GM19468 (cell line): Measurements from ENCODE around the gene DTX2.
"Not testable (repeated sequence)": the region's sequence is repeated elsewhere in the genome, so short reads cannot be mapped to it uniquely, and the experiment has no call there.

Source experiments
- ATAC-seq: cut with Tn5 transposase; IDR thresholded peaks from one replicate; pipeline ENCODE4 v1.9.1; 2021; ENCODE audit warnings: mild to moderate bottlenecking, moderate library complexity, moderate number of reproducible peaks; ENCODE audit not compliant: unreplicated experiment; ENCODE audit errors: extremely low read depth

The DTX2 gene

DNA sequence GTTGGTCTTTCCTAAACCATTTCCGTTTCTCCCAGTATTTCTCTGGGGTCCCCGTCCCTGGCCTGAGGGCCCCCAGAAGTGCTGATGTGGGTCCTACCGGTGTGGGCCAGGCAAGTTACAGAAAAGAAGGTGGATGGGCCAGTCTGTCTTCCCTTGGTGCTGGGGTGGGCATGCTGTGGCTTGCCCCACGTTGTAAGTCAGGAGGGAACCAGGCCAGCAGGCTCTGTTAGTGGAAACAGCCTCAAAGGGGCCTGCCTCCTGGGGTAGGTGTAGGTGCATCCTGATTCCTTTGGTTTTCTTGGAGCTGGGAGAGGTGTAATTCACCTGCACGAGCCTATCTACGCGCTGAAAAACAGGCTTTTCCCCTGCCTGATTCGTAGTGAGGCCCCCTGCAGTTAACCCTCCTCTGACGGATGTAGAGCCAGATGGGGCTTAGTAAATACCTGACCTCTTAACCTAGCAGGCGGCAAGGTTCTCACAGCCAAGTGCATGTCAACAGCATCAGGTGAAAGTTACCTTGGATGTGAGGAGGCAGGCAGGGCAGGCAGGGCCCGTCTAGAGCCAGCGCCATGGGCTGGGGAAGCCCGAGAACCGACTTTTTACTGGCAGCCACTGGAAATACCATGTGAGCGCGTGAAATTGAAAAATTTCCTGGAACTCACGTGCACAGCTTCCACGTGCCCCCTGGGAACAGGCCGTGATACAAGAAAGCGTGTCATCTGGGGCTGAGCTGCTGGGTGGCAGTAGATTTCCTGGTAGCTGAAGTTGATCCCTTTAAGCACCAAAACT, 24.5 kb downstream of the DTX2 start:
- ATAC-seq = not testable (repeated sequence)

DNA sequence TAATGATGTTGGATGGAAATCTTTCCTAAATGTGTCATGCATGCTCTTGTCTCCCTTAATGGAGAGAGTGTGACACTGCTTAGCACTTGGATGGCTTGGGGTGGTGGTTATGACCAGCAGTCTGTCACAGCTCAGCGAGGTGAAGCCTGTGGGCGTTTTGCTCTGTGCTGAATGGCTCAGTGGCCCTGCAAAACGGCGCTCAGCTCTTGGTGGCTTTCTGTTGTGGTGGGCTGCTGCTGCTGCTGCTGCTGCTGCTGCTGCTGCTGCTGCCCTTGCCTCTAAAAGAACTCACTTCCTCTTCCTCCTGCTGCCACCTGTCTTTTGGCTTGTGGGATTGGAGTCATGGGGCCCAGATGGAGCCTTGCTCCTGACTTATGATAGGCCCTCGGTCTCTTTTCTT, 25.1 kb downstream of the DTX2 start:
- peak; percentile 98 for ATAC-seq

DNA sequence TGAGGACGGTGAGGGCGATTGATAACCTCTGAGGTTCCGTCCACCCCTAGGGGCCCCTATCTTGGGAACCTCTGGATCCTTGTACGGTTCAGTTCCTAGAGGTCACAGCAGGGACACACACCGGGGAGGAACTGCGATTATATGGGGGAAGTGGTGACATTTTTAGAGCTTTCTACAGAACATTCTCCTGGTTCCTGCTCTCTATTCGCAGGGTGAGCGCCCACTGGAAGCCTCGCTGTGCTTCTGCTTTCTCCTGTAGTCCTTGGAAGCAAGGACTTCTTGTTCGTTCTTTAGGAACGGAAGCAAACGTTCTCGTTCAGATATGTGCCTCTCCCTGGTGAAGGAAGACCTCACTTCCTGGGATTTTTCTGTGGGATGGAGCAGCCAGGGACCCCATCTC, 26.5 kb downstream of the DTX2 start:
- not testable (repeated sequence) for ATAC-seq

DNA sequence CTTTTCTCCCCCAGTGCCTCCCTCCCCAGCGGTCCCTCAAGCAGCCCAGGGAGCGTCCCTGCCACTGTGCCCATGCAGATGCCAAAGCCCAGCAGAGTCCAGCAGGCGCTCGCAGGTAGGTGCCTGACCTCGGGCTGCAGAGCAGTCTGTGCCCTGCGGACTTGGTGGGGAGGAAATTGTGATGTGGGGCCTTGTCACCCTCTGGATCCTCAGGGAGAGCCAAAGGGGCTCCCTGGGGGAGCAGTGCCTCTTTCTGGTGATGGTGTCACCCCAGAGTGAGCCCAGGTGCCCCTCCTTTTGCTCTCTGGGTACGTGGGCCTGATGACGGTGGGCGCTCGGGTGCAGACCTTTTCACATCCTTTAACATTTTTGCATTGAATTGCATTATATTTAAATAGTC, 30.6 kb downstream of the DTX2 start:
- ATAC-seq = not testable (repeated sequence)

DNA sequence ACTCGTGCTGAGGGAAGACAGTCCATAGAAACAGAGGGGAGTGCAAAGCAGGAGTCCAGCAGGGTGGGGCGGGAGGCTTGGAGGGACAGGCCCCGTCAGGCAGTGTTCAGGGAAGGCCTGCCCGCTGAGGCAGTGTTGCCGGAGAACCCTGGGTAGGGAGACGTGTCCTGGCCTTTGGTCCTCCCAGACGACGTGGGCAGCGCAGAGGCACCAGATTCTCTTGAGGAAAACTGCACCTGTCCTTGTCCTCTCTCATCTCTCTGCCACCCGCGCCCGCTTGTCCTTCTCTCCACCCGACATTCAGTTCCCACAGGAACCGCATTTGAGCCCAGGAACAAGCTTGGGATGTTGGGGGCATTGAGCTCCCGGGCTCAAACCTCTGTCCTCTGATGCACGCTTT, 34.2 kb downstream of the DTX2 start:
- not testable (repeated sequence) for ATAC-seq

DNA sequence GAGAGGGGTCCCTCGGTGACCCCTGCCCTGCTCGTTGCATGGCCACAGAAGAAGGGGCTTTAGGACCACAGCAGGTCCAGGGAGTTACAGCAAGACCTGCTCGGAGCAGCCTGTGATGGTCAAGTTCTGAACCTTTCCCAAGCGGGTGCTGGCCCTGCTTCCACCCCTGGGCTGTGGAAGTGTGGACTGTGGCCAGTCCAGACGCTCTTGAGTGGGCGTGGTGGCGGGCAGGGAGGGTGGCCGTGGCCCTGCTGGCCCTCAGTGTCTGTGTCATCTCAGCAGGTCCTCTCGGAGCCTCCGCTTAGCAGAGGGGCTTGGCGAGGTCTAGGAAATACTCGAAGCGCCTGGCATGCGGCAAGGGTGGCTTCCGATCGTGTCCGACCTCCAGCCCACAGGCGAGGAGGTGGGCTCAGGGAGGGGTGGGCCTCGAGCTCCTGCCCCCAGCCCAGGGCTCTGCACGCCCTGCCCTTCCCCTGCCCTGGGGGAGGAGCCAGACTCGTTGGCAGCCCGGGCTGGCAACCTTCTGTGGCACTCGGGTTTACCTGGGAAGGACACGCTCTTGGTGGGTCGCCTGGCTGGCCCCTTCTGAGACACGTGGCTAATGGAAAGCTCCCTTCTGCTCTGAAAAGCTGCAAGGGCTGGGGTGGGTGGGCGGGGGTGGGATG, 36.5 kb downstream of the DTX2 start:
- not testable (repeated sequence) for ATAC-seq

DNA sequence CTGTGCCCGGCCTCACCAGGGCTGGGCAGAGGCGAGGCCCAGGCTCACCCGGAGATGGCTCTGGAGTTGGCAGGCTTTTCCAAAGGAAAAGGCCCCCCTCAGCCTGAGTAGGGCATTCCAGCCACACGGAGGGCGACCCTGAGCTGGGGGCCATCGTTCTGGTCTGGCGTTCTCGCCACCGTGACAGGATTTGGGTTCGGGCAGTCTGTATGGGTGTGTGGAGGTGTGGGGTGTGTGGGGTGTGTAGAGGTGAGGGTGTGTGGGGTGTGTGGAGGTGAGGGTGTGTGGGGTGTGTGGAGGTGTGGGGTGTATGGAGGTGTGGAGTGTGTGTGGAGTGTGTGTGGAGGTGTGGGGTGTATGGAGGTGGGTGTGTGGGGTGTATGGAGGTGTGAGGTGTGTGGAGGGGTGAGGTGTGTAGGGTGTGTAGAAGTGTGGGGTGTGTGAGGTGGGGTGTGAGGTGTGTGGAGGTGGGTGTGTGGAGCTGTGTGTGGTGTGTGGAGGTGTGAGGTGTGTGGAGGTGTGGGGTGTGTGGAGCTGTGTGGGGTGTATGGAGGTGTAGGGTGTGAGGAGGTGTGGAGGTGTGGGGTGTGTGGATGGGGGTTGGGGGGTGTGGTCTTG, 37.2 kb downstream of the DTX2 start:
- not testable (repeated sequence) for ATAC-seq

DNA sequence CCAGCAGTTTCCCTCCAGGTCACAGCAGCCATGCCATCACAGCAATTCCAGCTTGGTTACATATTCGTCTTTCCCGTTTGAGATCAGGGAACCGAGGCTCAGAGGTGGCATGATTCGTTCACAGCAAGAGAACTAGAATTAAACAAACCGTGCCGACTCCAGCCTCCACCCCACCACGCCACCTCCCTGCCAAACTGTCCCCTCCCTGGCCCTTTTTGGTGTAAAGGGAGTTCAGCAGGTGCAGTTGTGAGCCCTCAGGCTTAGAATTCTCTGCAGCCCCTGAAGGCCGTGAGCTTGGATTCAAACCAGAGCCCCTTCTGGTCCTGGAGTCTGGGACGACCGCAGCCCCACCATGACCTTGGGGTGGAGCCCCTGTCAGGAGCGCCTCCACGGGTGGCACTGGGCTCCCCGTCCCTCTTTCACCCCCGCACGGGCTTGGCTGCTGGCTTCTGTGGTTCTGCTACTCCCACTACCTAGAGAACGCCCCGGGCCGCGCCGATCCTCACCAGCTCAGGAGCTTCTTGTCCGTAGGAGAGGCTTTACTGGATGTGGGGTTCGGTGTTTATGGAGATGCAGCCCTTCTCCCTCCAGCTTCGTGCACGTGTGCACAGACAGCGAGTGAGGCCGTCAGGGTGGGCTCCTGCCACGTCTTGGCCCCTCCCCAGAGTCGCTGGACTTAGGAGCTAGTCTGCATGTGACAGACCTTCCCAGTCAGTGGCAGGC, 37.9 kb downstream of the DTX2 start:
- ATAC-seq = not testable (repeated sequence)

DNA sequence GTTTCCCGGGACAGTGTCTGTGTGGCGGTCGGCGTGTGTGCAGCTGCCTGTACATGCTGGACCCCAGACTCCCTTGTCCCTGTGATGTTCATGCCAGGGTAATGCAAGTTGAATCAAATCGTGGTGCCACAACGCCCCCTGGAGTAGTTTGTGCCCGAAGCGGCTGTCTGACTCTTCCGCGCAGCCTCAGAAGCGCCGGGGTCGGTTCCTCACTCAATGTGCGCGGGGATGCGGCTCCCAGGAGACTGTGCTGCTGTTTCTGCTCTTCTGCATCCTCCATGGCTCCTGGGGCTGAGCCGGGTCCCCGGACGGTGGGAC, 38.4 kb downstream of the DTX2 start:
- not testable (repeated sequence) for ATAC-seq

DNA sequence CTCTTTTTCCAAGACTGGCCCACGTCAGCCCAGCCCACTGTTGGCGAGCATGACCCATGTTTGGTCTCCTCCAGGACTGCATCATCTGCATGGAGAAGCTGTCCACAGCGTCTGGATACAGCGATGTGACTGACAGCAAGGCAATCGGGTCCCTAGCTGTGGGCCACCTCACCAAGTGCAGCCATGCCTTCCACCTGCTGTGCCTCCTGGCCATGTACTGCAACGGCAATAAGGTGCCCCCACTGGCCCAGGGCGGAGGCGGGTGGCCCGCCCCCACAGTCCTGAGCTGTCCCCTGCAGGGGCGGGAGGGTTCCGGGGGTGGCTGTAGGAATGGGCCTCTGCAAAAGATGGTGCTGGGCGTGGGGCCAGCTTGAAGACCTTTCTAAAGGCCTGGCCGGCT, 40.7 kb downstream of the DTX2 start:
- not testable (repeated sequence) for ATAC-seq

DNA sequence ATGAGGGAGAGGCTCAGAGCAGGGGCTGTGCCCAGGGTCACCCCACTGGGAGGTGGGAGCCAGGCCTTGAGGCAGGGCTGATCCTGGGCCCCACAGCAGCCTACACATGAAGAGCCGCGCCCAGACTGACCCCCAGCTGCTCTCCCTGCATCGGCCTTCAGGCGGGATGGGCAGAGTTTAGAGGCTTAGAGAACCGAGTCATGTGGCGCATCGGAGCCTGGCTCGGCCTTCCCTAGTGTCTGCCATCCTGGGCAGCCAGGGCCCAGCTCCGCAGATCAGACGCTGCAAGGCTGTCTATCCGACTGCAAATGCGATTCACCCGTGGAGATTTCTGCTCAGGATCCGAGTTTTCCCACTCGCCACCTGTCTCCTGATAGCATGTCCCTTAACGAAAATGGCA, 41.3 kb downstream of the DTX2 start:
- ATAC-seq = not testable (repeated sequence)

DNA sequence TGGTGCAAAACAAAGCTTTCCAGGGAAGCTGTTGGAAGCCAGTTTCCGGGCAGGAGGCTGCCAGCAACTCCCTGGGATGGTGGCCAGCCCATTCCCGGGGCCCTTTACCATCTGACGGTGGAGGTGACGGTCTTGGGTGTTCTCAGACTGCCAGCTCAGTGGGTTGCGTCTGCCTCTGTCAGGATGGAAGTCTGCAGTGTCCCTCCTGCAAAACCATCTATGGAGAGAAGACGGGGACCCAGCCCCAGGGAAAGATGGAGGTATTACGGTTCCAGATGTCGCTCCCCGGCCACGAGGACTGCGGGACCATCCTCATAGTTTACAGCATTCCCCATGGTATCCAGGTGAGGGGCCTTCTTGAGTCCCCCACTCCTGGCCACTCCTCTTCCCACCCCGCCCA, 41.7 kb downstream of the DTX2 start:
- not testable (repeated sequence) for ATAC-seq

DNA sequence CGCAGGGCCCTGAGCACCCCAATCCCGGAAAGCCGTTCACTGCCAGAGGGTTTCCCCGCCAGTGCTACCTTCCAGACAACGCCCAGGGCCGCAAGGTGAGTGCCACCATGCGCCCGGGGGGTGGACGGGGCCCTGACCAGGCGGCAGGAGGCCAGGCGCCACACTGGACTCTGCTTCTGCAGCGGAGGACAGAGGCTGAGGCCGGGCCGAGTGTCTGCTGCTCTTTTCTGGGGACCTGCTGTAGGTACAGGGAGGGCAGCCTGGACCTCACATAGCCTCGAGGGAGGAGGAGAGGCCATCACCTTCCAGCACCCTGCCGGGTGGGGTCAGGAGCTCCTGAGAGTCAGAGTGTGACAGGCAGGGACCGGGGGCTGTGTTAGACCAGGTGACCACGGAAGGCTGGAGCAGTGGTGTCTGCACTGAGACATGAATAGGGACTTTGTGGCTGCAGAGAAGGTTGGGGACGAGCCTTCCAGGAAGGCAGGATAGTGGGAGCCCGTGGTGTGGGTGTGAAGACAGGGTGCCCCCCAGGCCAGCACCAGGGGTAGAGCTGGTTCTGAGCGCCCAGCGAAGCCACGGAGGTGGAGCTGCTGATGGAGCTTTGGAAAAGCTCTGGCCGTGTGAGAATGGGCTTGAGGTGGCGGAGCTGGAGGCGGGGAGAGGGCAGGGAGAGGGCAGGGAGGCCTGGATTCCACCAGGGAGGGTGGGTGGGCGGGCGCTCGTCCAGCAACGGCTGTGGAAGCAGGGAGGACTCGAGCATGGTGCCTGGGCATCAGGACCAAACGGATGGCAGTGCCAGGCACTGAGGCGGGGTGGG, 43.0 kb downstream of the DTX2 start:
- not testable (repeated sequence) for ATAC-seq

DNA sequence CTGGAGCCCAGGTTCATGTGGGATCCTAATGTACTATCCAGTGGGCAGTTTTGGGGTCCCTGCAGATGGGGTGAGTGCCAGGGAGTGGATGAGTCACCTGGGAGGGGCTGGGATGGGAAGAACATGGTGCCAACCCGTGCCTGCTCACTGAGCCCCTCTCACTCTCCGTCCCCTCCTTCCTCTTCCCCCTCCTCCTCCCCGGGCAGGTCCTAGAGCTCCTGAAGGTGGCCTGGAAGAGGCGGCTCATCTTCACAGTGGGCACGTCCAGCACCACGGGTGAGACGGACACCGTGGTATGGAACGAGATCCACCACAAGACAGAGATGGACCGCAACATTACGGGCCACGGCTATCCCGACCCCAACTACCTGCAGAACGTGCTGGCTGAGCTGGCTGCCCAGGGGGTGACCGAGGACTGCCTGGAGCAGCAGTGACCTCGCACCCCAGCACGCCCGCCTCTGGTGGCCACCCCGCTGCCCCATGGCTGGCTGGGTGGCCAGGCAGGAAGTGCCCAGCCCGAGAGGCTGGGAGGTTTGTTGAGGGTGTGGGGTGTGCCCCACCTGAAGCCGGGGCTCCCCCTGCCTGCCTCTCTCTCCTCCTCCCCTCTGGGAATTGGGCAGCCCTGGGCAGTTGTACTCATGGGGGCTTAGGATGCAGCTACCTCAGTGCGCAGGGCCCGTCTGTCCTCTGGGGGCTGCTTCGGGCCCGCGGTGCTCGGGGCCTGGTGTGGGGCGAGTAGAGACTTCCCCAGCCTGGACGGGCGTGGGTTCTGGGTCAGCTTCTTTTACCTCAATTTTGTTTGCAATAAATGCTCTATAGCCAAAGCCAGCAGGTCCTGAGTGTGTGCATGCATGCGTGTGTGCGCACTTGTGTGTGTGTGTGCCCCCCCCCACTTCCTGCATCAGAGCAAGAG, 43.9 kb downstream of the DTX2 start:
- ATAC-seq = no peak

DNA sequence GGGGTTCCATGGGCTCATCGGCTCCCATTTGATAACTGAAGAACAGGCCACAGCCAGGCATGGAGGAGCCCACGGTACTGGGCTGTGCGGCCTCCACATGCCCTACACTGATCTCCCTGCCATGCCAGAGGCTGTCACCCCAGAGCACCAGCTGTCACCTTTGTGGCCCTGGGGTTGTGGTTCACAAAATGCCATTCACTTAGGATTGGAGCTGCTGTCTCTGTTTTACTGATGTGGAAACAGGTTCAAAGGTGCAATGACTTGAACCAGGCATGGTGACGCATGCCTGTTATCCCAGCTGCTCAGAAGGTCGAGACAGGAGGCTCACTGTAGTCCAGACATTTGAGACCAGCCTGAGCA, 44.6 kb downstream of the DTX2 start:
- ATAC-seq = no peak

DNA sequence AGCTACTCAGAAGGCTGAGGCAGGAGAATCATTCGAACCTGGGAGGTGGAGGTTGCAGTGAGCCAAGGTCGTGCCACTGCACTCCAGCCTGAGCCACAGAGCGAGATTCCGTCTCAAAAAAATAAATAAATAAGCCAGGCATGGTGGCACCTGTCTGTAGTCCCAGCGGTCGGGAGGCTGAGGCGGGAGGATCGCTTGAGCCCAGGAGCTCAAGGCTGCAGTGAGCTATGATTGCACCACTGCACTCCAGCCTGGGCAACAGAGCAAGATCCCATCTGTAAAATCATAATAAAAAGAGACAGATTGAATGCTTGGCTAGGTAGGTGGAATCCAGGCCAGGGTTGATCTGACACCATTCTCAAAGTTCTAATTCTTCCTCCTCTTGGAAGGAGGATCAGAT, 45.1 kb downstream of the DTX2 start:
- ATAC-seq = not testable (repeated sequence)

DNA sequence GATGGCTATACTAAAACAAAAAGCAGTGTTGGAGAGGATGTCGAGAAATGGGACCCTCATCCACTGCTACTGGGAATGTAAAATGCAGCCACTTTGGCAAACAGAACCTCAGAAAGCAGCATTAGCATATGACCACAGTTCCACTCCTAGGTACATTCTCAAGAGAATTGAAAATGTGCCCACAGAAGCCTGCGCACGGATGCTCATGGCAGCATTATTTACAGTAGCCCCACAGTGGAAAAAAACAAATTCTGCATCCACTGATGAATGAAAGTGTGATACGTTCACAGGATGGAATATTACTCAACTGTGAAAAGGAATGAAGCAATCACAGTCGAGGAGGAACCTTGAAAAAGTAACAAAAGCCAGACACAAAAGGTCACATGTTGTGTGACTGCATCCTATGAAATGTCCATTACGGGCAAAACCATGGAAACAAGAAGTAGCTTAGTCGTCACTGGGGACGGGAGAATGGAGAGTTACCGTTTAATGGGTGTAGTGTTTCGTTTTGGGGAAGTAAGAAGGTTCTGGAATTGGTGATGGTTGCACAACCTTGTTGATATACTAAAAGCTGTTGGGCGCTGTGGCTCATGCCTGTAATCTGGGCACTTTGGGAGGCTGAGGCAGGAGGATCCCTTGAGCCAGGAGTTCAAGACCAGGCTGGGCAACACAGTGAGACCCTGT, 46.4 kb downstream of the DTX2 start:
- no peak for ATAC-seq
